Measurements from ENCODE around the gene AHRR. TPM values are rescaled to one million over a fixed set of nuclear protein-coding genes. Genes with fewer than 3 reads are reported as not detected.

Gene AHRR
- total and polyA plus RNA-seq, 2 donors (not counting 1 experiment from before 2014, with no cell fraction given): 11.3 to 26.4 TPM

DNA sequence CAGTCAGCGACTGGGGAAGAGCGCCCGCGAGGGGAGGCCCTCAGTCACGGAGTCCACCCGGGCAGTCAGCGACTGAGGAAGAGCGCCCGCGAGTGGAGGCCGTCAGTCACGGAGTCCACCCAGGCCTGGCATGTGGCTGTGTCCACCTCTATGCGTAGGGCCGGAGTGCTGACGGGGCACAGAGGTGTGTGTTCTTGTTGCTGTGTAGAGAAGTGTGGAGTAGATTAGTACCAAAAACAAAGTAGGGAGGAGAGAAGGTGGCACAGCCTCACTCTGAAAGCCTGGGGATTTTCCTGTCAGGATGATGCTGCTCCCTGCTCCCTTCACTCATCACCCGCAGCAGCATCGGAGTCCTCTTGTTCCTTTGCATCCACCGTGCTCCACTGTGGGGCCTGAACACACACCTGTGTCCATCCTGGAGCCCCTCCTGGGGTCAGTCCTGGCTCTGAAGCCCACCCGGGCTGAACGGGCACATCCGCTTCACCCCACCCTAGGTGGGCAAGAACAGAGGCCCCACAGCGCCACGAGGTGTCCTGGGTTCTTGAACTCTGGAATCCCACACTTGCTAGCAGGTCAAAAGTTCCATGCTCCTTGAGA, 37.9 kb downstream of the AHRR start:
- Histone ChIP-seq H3K9me3 (ENCODE audit: control insufficient read depth, insufficient read depth, low read depth, low read length) (no peaks in the 10 kb centered on the region), H3K9ac (ENCODE audit: insufficient read depth, low read length) (no peak overlapping the region), H3K36me3 (ENCODE audit: control insufficient read depth, insufficient read depth, low read length) (peaks cover 19% of the 10 kb centered on the region), H3K79me2 (ENCODE audit: control insufficient read depth, insufficient read depth, low read length) (peaks cover 4% of the 10 kb centered on the region), H3K4me2 (ENCODE audit: extremely low read depth, insufficient read depth, low read length) (no peak overlapping the region), H3K27ac (ENCODE audit: insufficient read depth, low read length) (no peak overlapping the region), H4K20me1 (ENCODE audit: control insufficient read depth, extremely low read depth, insufficient read depth, low read length) (no peaks in the 10 kb centered on the region), H3K4me3 (replicated peaks in 1 of 4; ENCODE audit: control extremely low read depth in 1 of 4, insufficient read depth in 1 of 4, low read depth in 3 of 4, low read length in 4 of 4) (no peak overlapping the region), H2AFZ (ENCODE audit: low read length) (no peak overlapping the region), H3K27me3 (ENCODE audit: control insufficient read depth, insufficient read depth, low read length) (no peaks in the 10 kb centered on the region), H3K4me1 (ENCODE audit: control insufficient read depth, extremely low read depth, insufficient read depth, low read length) (no peaks in the 10 kb centered on the region)
- TF ChIP-seq, protein P1, sequence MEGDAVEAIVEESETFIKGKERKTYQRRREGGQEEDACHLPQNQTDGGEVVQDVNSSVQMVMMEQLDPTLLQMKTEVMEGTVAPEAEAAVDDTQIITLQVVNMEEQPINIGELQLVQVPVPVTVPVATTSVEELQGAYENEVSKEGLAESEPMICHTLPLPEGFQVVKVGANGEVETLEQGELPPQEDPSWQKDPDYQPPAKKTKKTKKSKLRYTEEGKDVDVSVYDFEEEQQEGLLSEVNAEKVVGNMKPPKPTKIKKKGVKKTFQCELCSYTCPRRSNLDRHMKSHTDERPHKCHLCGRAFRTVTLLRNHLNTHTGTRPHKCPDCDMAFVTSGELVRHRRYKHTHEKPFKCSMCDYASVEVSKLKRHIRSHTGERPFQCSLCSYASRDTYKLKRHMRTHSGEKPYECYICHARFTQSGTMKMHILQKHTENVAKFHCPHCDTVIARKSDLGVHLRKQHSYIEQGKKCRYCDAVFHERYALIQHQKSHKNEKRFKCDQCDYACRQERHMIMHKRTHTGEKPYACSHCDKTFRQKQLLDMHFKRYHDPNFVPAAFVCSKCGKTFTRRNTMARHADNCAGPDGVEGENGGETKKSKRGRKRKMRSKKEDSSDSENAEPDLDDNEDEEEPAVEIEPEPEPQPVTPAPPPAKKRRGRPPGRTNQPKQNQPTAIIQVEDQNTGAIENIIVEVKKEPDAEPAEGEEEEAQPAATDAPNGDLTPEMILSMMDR (conservative IDR thresholded peaks at IDR 0.05 in 1 of 2, IDR thresholded peaks at IDR 0.05 in 1 of 2; ENCODE audit: low read depth in 1 of 2, low read length in 2 of 2): no peak
- no peak for TF ChIP-seq EZH2 (IDR thresholded peaks at IDR 0.05; ENCODE audit: low read length, missing control alignments)
- no peak for DNase-seq (ENCODE audit: low read depth in 2 of 2)

DNA sequence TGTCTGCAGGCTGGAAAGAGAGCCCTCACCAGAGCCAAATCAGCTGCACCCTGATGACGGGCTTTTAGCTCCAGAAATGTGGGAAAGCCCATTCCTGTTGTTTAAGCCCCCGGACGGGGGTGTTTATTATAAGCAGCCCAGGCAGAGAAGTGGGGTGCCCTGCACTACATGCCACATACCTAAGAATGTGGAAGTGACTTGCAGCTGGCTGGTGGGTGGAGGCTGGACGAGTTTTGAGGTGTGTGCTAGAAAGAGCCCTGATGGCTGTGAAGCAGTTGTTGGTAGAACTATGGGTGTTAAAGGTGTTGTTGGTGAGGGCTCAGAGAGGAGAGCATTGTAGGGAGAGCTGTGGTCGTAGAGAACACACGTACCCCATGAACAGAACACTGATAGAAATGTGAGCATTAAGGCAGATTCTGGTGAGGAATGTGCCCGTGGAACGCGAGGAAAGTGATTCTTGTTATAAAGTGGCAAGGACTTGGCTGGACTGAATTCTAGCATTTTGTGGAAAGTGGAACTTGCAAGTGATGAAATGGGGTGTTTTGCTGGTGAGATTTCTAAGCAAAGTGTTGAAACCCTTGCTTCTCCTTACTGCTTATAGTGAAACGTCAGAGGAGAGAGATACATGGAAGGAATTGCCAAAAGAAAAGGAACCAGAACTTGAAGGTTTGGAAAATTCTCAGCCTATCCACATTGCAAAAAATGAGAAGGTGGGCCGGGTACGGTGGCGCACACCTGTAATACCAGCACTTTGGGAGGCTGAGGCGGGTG, 38.9 kb downstream of the AHRR start:
- H4K20me1 ChIP-seq (ENCODE audit: control insufficient read depth, extremely low read depth, insufficient read depth, low read length): no peaks in the 10 kb centered on the region
- TF ChIP-seq, protein P1 (conservative IDR thresholded peaks at IDR 0.05 in 1 of 2, IDR thresholded peaks at IDR 0.05 in 1 of 2; ENCODE audit: low read depth in 1 of 2, low read length in 2 of 2): no peak
- TF ChIP-seq EZH2 (IDR thresholded peaks at IDR 0.05; ENCODE audit: low read length, missing control alignments): no peak
- DNase-seq (ENCODE audit: low read depth in 2 of 2): no peak
- H3K4me1 ChIP-seq (ENCODE audit: control insufficient read depth, extremely low read depth, insufficient read depth, low read length): no peaks in the 10 kb centered on the region
- no peak overlapping the region for H3K27ac ChIP-seq (ENCODE audit: insufficient read depth, low read length)
- H3K4me3 ChIP-seq (replicated peaks in 1 of 4; ENCODE audit: control extremely low read depth in 1 of 4, insufficient read depth in 1 of 4, low read depth in 3 of 4, low read length in 4 of 4): no peak overlapping the region
- no peak overlapping the region for H3K4me2 ChIP-seq (ENCODE audit: extremely low read depth, insufficient read depth, low read length)
- H3K27me3 ChIP-seq (ENCODE audit: control insufficient read depth, insufficient read depth, low read length): no peaks in the 10 kb centered on the region
- peaks cover 4% of the 10 kb centered on the region for H3K79me2 ChIP-seq (ENCODE audit: control insufficient read depth, insufficient read depth, low read length)
- H3K36me3 ChIP-seq (ENCODE audit: control insufficient read depth, insufficient read depth, low read length): peaks cover 18% of the 10 kb centered on the region
- no peak overlapping the region for H3K9ac ChIP-seq (ENCODE audit: insufficient read depth, low read length)
- H3K9me3 ChIP-seq (ENCODE audit: control insufficient read depth, insufficient read depth, low read depth, low read length): no peaks in the 10 kb centered on the region
- H2AFZ ChIP-seq (ENCODE audit: low read length): no peak overlapping the region

DNA sequence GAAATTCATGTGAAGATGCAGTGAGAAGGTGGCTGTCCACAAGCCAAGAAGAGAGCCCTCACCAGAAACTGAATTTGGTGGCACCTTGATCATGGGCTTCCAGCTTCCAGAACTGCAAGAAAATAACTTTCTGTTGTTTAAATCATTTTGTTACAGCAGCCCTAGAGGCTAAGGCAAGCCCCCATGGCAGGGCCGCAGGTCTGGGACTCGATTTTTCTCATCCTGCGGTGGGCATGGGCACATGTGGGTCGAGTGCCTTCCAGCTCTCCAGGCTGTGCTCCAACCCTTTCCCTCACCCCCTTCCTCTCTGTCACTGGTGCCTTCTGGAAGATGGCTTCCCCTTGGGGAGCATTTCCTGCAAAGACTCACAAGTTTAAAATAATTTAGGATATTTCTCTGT, 40.7 kb downstream of the AHRR start:
- H3K4me3 ChIP-seq (replicated peaks in 1 of 4; ENCODE audit: control extremely low read depth in 1 of 4, insufficient read depth in 1 of 4, low read depth in 3 of 4, low read length in 4 of 4): no peak overlapping the region
- H2AFZ ChIP-seq (ENCODE audit: low read length): no peak overlapping the region
- H3K9me3 ChIP-seq (ENCODE audit: control insufficient read depth, insufficient read depth, low read depth, low read length): no peaks in the 10 kb centered on the region
- H3K27me3 ChIP-seq (ENCODE audit: control insufficient read depth, insufficient read depth, low read length): no peaks in the 10 kb centered on the region
- no peaks in the 10 kb centered on the region for H4K20me1 ChIP-seq (ENCODE audit: control insufficient read depth, extremely low read depth, insufficient read depth, low read length)
- TF ChIP-seq, protein P1 (conservative IDR thresholded peaks at IDR 0.05 in 1 of 2, IDR thresholded peaks at IDR 0.05 in 1 of 2; ENCODE audit: low read depth in 1 of 2, low read length in 2 of 2): no peak
- no peak for TF ChIP-seq EZH2 (IDR thresholded peaks at IDR 0.05; ENCODE audit: low read length, missing control alignments)
- H3K36me3 ChIP-seq (ENCODE audit: control insufficient read depth, insufficient read depth, low read length): peaks cover 15% of the 10 kb centered on the region
- H3K27ac ChIP-seq (ENCODE audit: insufficient read depth, low read length): no peak overlapping the region
- DNase-seq (ENCODE audit: low read depth in 2 of 2): no peak
- H3K79me2 ChIP-seq (ENCODE audit: control insufficient read depth, insufficient read depth, low read length): peaks cover 9% of the 10 kb centered on the region
- H3K4me2 ChIP-seq (ENCODE audit: extremely low read depth, insufficient read depth, low read length): no peak overlapping the region
- peaks cover 1% of the 10 kb centered on the region for H3K4me1 ChIP-seq (ENCODE audit: control insufficient read depth, extremely low read depth, insufficient read depth, low read length)
- no peak overlapping the region for H3K9ac ChIP-seq (ENCODE audit: insufficient read depth, low read length)

Data from fibroblast of lung (primary cell).